Kidney (tissue), 14 donors: ENCODE results near the gene S100A12. TPM values are rescaled to one million over a fixed set of nuclear protein-coding genes. Genes with fewer than 3 reads are reported as not detected.

ENCODE experiments used
- DNase-seq, 5 donors: peaks; one replicate each; pipeline ENCODE4 v3.0.0-alpha.2; 2013 to 2020
- FAIRE-seq: peaks from 2 replicates; lab custom pipeline; 2012; peaks lifted over from hg19 to GRCh38; lab: Jason Lieb, UNC
- H3K27ac ChIP-seq, 2 donors: one replicate each; pipeline ENCODE4 v1.7.0; 2013; ENCODE audit warnings: low read depth in 2 of 2, low read length in 2 of 2, inconsistent platforms in 1 of 2
- H3K27me3 ChIP-seq: one replicate; pipeline ENCODE4 v1.7.1; 2013; ENCODE audit warnings: low read length, inconsistent platforms; ENCODE audit not compliant: control insufficient read depth, insufficient read depth
- H3K36me3 ChIP-seq, 3 donors: one replicate each; pipeline versions ENCODE4 v1.7.0 to v1.7.1; 2013; ENCODE audit warnings: low read length in 3 of 3, control low read depth in 1 of 3, inconsistent platforms in 1 of 3; ENCODE audit not compliant: insufficient read depth in 3 of 3, control insufficient read depth in 2 of 3
- H3K4me1 ChIP-seq, 3 donors: one replicate each; pipeline versions ENCODE4 v1.7.0 to v1.7.1; 2013; ENCODE audit warnings: low read length in 3 of 3, inconsistent platforms in 1 of 3, low read depth in 1 of 3; ENCODE audit not compliant: control insufficient read depth in 2 of 3, insufficient read depth in 2 of 3
- H3K4me3 ChIP-seq, 3 donors: one replicate each; pipeline versions ENCODE4 v1.7.0 to v1.8.1; 2013; ENCODE audit warnings: low read length in 3 of 3, control low read depth in 1 of 3, inconsistent platforms in 1 of 3
- H3K9ac ChIP-seq, 3 donors: one replicate each; pipeline versions ENCODE4 v1.7.0 to v1.7.1; 2013; ENCODE audit warnings: low read length in 3 of 3, control low read depth in 1 of 3, inconsistent platforms in 1 of 3
- H3K9me3 ChIP-seq, 3 donors: one replicate each; pipeline versions ENCODE4 v1.7.0 to v1.7.1; 2013; ENCODE audit warnings: low read length in 3 of 3, control low read depth in 1 of 3, inconsistent platforms in 1 of 3; ENCODE audit not compliant: control insufficient read depth in 2 of 3, insufficient read depth in 1 of 3
- intact Hi-C: fragments of 100-400 bp; cut with DNase I; formaldehyde crosslinking; loops from one replicate; pipeline ENCODE4 v1.11.1; 2022
- polyA plus RNA-seq: library from polyadenylated mRNA; stranded (reverse); fragments of 350-450 nt; fragmentation: Illumina TruSeq; extraction: RNeasy Lipid Tissue Mini Kit (QIAGEN cat#74804); gene quantifications from one replicate; pipeline ENCODE4 v1.2.3, GENCODE V29; 2014; ENCODE audit warnings: low read depth, low replicate concordance; ENCODE audit not compliant: insufficient read depth
- total RNA-seq: library from RNA; stranded (reverse); fragmentation: NEBNext Ultra II Directional; extraction: Animal tissue kit (Norgen Biotek cat#: 25700); gene quantifications from one replicate; pipeline ENCODE4 v1.2.1, GENCODE V29; 2021
- TF ChIP-seq, protein P1 (sequence below): IDR thresholded peaks from 3 replicates; pipeline ENCODE4 v1.5.1; 2012; ENCODE audit warnings: mild to moderate bottlenecking, moderate library complexity, borderline replicate concordance; ENCODE audit not compliant: insufficient read depth; ENCODE audit errors: extremely low read depth
- donor health status: control.
- donor health status: control.
- donor health status: control.
- donor health status: control.
- donor health status: control.
- donor health status: DM: yes; HTN: yes; CAD: no.
- donor health status: Normal renal cell carcinoma (clear cell type).

The S100A12 gene
- total and polyA plus RNA-seq, 2 donors from 2014 or later: 1.3 to 2.7 TPM

DNA sequence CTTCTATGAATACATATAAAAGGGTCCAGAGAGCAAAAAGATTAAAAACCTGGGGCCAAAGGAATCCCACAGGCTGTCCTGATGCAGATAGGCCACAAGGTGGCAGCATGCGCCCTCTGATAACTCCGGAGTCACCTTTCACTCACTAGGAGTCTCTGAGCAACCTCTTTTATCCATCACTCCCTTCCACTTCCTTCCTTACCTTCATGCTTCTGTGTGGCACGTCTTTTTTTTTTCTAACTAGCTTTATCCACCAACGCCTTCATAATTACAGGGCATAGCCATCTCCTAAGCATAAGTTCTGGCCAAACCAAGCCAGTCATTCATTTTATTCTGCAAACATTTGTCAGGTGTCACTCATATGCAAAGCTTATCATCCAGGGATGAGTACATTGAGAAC is 22.9 kb downstream of the S100A12 start:
- H3K36me3 ChIP-seq: no peaks in the 10 kb centered on the region
- no peaks in the 10 kb centered on the region for H3K4me1 ChIP-seq
- DNase-seq: peak in 4 of 5 donors; percentile 68 to 78 (median 73)
- H3K27ac ChIP-seq: no peak overlapping the region
- no peaks in the 10 kb centered on the region for H3K27me3 ChIP-seq
- peak; percentile 77 for FAIRE-seq
- intact Hi-C loops: loop anchor here (10.0 kb wide), 1 partner anchor 142 kb away; no protein-coding TSS in a partner anchor
- H3K9me3 ChIP-seq: no peaks in the 10 kb centered on the region
- H3K4me3 ChIP-seq: no peak overlapping the region
- TF ChIP-seq, protein P1, sequence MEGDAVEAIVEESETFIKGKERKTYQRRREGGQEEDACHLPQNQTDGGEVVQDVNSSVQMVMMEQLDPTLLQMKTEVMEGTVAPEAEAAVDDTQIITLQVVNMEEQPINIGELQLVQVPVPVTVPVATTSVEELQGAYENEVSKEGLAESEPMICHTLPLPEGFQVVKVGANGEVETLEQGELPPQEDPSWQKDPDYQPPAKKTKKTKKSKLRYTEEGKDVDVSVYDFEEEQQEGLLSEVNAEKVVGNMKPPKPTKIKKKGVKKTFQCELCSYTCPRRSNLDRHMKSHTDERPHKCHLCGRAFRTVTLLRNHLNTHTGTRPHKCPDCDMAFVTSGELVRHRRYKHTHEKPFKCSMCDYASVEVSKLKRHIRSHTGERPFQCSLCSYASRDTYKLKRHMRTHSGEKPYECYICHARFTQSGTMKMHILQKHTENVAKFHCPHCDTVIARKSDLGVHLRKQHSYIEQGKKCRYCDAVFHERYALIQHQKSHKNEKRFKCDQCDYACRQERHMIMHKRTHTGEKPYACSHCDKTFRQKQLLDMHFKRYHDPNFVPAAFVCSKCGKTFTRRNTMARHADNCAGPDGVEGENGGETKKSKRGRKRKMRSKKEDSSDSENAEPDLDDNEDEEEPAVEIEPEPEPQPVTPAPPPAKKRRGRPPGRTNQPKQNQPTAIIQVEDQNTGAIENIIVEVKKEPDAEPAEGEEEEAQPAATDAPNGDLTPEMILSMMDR: peak; percentile 92
- no peak overlapping the region for H3K9ac ChIP-seq

DNA sequence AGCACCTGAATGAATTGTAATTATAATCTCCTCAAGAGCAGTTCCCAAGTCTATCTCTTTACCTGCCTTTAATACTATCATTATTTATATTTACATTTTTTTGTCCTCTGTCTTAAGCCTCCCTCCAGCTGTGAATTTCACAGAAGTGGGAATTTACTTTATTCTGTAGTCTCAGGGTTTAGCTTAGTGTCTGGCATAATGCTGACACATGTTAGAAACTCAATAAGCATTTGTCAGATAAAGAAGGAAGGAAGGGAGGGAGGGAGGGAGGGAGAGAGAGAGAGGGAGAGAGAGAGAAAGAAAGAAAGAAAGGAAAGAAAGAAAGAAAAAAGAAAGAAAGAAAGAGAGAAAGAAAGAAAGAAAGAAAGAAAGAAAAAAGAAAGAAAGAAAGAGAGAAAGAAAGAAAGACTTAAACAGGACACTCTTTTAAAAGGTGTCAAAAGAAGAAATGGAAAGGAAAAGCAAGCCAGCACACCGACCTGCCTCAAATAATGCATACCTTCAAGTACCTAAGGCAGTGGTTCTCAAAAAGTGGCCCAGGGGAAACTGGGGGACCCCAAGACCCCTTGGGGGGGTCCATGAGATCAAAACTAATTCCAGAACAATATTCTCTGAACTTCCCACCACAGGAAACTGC is 25.0 kb downstream of the S100A12 start:
- H3K4me3 ChIP-seq: no peak overlapping the region
- H3K9me3 ChIP-seq: no peaks in the 10 kb centered on the region
- no peak overlapping the region for H3K9ac ChIP-seq
- no peak overlapping the region for H3K27ac ChIP-seq
- no peaks in the 10 kb centered on the region for H3K27me3 ChIP-seq
- intact Hi-C loops: loop anchor here (10.0 kb wide), 1 partner anchor 144 kb away; no protein-coding TSS in a partner anchor
- H3K36me3 ChIP-seq: no peaks in the 10 kb centered on the region
- DNase-seq (peak in 1 of 5 donors; percentile 2), FAIRE-seq (no peak)
- TF ChIP-seq, protein P1: no peak
- no peaks in the 10 kb centered on the region for H3K4me1 ChIP-seq

DNA sequence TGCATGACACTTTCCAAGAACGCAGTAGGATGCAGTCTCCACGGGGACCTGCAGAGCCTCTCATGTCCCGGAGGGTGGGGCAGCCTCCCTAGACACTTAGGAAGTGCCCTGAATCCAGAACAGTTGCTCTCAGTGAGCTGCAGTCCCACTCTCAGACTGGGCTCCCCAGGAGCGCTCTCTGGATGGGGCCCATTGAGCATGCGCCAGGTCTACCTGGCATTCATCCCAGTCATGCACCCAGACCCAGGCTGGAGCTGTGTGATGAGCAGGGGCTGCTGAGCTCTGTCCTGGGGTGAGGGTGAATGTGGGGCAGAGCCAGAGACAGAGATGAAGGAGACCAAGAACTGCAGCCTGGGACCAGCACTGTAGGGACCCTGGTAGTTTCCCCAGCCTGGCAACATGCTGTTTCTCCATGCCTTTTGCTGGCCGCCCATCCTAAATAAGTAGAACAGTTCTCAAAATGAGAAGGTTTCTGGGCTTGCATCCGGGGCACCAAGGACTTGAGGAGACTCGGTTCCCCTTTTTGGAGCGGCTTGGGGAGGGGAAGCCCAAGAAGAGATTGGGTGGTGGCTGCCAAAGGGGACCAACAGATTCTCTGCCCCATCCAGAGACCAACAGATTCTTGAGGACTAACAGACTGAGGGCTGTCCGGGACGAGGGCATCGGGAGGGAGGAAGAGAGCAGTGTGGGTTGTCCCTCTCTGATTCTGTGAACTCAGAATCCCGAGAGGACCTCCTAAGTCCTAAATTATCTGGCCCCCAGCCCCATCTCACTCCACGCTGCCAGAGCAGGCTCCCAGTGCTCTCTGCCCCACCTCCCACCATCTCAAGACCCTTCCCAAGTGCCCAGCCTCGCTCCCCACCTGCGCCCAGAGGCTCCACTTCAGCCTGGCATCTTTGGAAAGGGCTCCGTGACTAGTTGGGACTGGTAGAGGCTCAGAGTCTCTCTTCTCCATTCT is 25.8 kb downstream of the S100A12 start:
- H3K4me1 ChIP-seq: no peaks in the 10 kb centered on the region
- DNase-seq (peak in 1 of 5 donors; percentile 23), FAIRE-seq (no peak)
- intact Hi-C loops: loop anchor here (10.0 kb wide), 1 partner anchor 145 kb away; no protein-coding TSS in a partner anchor
- H3K36me3 ChIP-seq: no peaks in the 10 kb centered on the region
- H3K9me3 ChIP-seq: no peaks in the 10 kb centered on the region
- no peak overlapping the region for H3K4me3 ChIP-seq
- no peak overlapping the region for H3K27ac ChIP-seq
- TF ChIP-seq, protein P1: no peak
- H3K9ac ChIP-seq: no peak overlapping the region
- no peaks in the 10 kb centered on the region for H3K27me3 ChIP-seq
